K562 (cell line): Measurements from ENCODE around the gene NDOR1. TPM values are rescaled to one million over a fixed set of nuclear protein-coding genes. Genes with fewer than 3 reads are reported as not detected.

Experiments used
- BACH1 ChIP-seq: fragments of 200-800 bp; sonication (Bioruptor generic); IDR thresholded peaks from 2 replicates; pipeline ENCODE4 v1.6.1; 2016; ENCODE audit warnings: missing genetic modification characterization, missing compliant biosample characterization
- DMBX1 ChIP-seq: fragments of 250-450 bp; sonication (Bioruptor Pico); IDR thresholded peaks from 2 replicates; pipeline ENCODE4 v1.8.0; 2022; ENCODE audit warnings: inconsistent platforms, mild to moderate bottlenecking, moderate library complexity, borderline replicate concordance
- ELF4 ChIP-seq: fragments of 450-650 bp; formaldehyde crosslinking; IDR thresholded peaks from 2 replicates; pipeline ENCODE4 v1.4.0; 2022; ENCODE audit warnings: missing genetic modification characterization
- GTF2B ChIP-seq: IDR thresholded peaks from 2 replicates; pipeline ENCODE4 v1.6.1; 2011; ENCODE audit not compliant: insufficient read length; ENCODE audit errors: extremely low read depth
- HNRNPL ChIP-seq: fragments of 200-400 bp; formaldehyde crosslinking; IDR thresholded peaks from 2 replicates; pipeline ENCODE4 v1.6.1; 2017; ENCODE audit warnings: low read depth, mild to moderate bottlenecking, low read length
- KLF10 ChIP-seq: fragments of 250-450 bp; sonication (Bioruptor Pico); IDR thresholded peaks from 2 replicates; pipeline ENCODE4 v1.6.1; 2021; ENCODE audit warnings: matching md5 sums
- NFYB ChIP-seq: IDR thresholded peaks from 2 replicates; pipeline ENCODE4 v1.6.1; 2011; ENCODE audit warnings: mild to moderate bottlenecking, moderate library complexity; ENCODE audit not compliant: insufficient read length; ENCODE audit errors: extremely low read depth
- REST ChIP-seq, 2 experiments: fragments of 450-650 bp; formaldehyde crosslinking in 1 of 2; IDR thresholded peaks; 2 replicates each; pipeline versions ENCODE4 v1.4.0 to v1.6.1; 2014 to 2020; ENCODE audit warnings: mild to moderate bottlenecking in 2 of 2, borderline replicate concordance in 1 of 2, low read depth in 1 of 2
- SAFB2 ChIP-seq: fragments of 200-400 bp; formaldehyde crosslinking; IDR thresholded peaks from 2 replicates; pipeline ENCODE4 v1.6.1; 2018; ENCODE audit warnings: borderline replicate concordance, low read length, low read depth, moderate library complexity; ENCODE audit not compliant: severe bottlenecking
- TFAP4 ChIP-seq: sonication (generic); formaldehyde crosslinking; IDR thresholded peaks from 2 replicates; pipeline ENCODE4 v1.8.0; 2022; ENCODE audit warnings: missing genetic modification reagents, mild to moderate bottlenecking, moderate library complexity, borderline replicate concordance
- VEZF1 ChIP-seq: fragments of 200-800 bp; sonication (Bioruptor generic); IDR thresholded peaks from 2 replicates; pipeline ENCODE4 v1.6.1; 2017; ENCODE audit warnings: missing genetic modification characterization, missing compliant biosample characterization
- ZNF143 ChIP-seq: sonication (generic); formaldehyde crosslinking; IDR thresholded peaks from 2 replicates; pipeline ENCODE4 v1.9.0; 2022; ENCODE audit warnings: mild to moderate bottlenecking, missing genetic modification reagents
- ZNF175 ChIP-seq: fragments of 200-800 bp; sonication (Bioruptor generic); IDR thresholded peaks from 2 replicates; pipeline ENCODE4 v1.6.1; 2016; ENCODE audit warnings: low read depth, mild to moderate bottlenecking, missing genetic modification characterization, missing compliant biosample characterization
- polyA plus RNA-seq, 8 experiments: library from polyadenylated mRNA; depleted of rRNA in 4 of 8; stranded (reverse) in 5 of 8; unstranded in 3 of 8; fragments of >200 nt; fragmentation: Nextera tagmentation in 2 of 8; fragmentation: Illumina TruSeq in 1 of 8; extraction: Ambion mirVana in 2 of 8; extraction: Trizol in 1 of 8; gene quantifications; 2 replicates each; pipeline versions ENCODE4 v1.2.1 to v1.2.3, GENCODE V29; 2011 to 2014; ENCODE audit warnings: inconsistent platforms in 1 of 8, missing spikeins in 1 of 8
- total RNA-seq, 7 experiments: library from RNA; depleted of rRNA in 6 of 7; stranded (reverse); fragments of >200 nt in 6 of 7; fragmentation: Illumina TruSeq in 2 of 7; extraction: Trizol in 2 of 7; gene quantifications; 2 replicates each; pipeline versions ENCODE4 v1.2.1 to v1.2.3, GENCODE V29; 2011 to 2021; ENCODE audit warnings: low replicate concordance in 1 of 7

The NDOR1 gene
- total and polyA plus RNA-seq, 9 of the 15 experiments (the other 6 are each of a cell fraction or from before 2014, with no cell fraction given), result 0.06 to 36.9 (median 6.9) TPM

DNA sequence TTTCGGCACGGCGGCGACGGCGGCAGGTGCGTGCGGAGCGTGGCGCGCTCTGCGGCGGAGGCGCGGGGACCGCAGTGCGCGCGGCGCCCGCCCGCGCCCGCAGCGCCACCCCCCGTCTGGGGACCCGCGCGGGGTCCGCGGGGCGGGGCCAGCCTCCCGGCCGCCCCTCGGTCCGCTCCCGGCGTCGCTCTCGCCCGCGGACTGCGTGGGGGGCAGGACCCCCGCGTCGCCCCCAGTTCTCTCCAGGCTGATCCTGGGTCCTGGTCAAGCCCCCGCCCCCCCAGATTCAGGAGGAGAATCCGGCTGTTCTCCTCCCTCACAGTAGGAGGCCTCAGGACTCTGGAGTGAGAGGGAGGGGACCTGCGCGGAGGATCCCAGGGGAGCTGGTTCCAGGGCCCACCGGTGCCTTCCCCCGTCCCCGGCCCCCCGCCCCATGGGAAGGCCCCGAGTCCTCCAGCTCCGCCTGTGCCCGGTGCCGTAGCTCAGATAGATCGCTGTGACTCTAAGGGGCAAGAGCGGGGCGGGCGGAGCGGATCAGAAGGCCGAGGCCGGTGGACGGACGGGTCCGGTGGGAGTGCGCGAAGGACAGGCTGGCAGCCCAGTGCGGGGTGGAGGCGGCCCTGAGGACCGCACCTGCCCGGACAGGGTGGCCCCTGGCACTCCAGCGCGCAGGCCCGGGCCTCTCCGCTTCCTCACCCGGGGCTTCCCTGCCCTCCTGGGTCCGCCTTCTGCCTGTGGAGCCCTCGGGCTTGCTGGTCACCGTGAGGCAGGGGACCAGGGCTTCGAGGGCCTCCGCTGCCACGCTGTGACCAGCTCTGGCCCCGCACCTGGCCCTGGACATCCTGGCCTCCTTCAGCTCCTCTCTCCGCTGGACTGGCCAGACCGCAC lies 16.9 kb downstream of the NDOR1 start, which contains the start of gene RNF208 (continued):
- TF ChIP-seq DMBX1 (CRISPR knock-in tag) (no peak), BACH1 (no peak), ZNF175 (CRISPR knock-in tag) (no peak), KLF10 (CRISPR knock-in tag) (no peak), VEZF1 (CRISPR knock-in tag) (peak; percentile 20; the same call in 1 of the 2 replicates), GTF2B (no peak), NFYB (no peak), HNRNPL (peak; percentile 76), ELF4 (CRISPR knock-in tag) (no peak), ZNF143 (no peak), TFAP4 (peak; percentile 37), SAFB2 (no peak), REST (IDR thresholded peaks at IDR 0.05; ENCODE audit: borderline replicate concordance) (no peak), REST (CRISPR knock-in tag; IDR thresholded peaks at IDR 0.05; ENCODE audit: low read depth) (peak; percentile 42; the same call in 1 of the 2 replicates)
